Inflammatory macrophage treated with lipopolysaccharide for 4 hours (primary cell): Measurements from ENCODE around the gene ATG7.
"Not testable (repeated sequence)": the region's sequence is repeated elsewhere in the genome, so short reads cannot be mapped to it uniquely, and the experiment has no call there.

Source experiments
- DNase-seq: peaks from one replicate; pipeline ENCODE4 v3.0.0-alpha.2; 2020

ATG7 gene

DNA sequence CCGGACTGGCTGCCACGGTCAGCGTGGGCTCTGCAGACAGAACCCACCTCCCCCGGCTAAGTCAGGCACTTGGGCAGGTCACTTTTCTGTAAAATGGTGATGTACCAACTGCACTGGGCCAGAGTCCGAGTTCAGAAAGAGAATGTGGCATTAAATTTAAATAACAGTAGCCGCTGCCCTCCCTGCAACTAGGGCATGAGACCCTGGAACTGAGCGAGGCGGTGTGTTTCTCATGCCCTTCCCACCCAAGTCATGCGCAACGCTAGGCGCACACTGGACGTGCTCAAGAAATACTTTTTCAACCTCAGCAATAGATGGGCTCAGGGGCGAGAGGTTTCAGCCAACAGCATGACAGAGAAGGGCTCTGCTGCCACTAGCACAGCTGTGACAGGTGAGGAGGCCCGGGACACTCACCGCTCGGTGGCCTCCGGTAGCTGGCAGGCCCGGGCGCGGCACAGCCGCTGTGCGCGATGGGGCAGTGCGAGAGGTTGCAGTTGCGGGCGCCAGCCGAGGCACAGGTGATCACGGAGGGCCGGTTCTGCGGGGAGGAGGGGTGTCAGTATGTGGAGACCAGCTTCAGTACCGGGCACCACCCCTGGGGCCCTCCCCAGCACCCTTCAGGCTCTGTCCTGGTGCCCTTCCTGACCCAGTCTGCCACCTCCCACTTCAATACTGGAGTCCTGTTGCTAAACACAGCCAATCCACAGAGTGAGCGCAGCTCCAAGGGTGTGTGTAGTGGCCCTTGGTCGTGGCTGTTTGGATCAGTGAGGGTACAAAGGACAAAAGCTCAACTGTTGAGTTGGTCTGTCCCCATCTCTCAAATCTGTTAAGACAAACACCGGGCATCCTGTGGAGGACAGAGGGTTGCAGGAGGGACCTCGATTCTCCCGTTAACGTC, 287.0 kb downstream of the ATG7 start:
- DNase-seq = no peak

DNA sequence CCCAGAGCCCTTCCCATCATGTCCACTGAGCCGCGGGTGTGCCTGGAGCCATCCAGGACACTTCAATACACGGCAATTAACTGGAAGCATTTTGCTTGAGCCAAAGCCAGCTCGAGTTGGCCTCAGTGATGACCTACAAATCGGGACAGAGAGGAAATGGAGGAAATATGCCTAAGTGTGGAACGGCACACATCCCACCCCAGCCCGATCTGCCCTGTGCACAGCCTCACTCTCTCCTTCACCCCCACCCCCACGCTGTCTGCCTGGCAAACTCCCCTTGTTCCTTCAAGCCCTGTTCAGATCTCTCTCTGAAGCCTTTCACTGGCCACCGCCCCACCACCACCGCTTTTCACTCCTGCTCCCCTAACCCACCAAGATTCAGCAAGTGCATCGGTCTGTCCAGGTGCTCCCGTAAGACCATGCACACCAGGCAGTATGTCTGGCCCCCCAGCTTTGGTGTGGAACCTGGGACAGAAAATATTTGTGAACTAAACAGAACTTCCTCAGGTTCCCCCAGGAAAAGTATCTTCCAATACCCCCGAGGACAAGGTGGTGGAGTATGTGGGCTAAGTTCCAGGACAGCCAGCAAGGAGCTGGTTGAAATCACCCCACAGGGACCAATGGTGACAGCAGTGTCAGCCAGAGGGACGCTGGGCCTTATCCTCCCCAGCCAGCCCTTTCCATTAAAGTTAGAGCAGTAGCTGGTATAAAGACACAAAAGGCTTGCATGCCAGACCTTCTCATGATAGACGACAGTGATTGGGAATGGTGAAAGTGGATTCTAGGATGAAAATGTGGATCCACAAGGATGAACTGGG, 287.8 kb downstream of the ATG7 start:
- no peak for DNase-seq

DNA sequence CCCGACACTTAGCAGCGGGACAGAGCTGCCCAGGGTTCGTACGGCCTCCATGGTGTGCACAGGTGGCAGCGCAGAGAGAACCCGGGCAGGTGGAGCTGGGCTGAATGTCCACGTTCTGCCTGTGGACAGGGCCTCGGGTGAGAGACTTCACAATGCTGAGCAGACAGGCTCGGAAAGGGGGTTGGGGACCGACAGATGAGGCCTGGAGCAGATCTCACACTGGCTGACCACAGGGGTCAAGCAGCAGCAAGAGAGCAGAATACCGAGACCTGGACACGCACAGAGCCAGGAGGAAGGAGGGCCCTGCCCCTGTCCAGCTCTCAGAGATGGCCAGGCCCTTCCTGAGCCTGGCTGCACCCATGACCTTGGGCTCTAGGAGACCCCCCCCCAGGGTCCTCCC, 288.5 kb downstream of the ATG7 start:
- DNase-seq = no peak

GRCh38 chr3:11562277-11562881, 290.2 kb downstream of the ATG7 start:
- DNase-seq = no peak

GRCh38 chr3:11563159-11563864, 291.1 kb downstream of the ATG7 start:
- DNase-seq = no peak

DNA sequence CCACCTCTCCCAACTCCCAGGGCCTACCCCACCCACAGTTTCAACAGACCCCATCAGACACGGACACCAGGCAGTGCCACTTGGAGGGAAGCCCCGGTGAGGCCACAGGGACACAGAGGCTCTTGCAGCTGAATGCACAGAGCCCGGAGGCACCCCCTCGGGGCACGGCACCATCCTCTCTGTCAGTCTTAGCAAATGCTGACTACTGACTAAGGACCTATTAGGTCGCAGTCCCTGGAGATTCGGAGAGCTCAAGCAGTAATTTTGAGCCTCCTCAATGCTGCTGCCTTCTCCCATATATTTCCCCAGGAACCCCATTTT, 291.6 kb downstream of the ATG7 start:
- DNase-seq = no peak

DNA sequence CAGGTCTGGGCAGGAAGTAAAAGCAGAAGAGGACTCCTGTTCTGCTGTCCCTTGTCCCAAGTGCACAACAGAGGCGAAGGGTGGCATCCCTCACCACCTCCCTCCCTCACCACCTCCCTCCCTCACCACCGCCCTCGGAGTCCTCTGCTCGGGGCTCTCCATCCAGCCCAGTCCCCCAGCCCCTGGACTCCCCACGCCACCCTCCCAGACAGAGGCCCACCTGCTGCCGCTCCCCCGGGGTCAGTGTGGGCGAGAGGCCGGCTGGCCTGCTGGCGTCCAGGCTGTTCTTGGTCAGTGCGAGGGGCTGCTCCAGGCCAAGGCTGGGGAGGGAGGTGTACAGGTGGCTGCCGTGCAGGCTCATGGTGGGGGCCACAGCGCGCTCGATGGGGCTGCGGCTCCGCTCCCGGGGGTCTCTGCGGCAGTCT, 292.4 kb downstream of the ATG7 start:
- no peak for DNase-seq

DNA sequence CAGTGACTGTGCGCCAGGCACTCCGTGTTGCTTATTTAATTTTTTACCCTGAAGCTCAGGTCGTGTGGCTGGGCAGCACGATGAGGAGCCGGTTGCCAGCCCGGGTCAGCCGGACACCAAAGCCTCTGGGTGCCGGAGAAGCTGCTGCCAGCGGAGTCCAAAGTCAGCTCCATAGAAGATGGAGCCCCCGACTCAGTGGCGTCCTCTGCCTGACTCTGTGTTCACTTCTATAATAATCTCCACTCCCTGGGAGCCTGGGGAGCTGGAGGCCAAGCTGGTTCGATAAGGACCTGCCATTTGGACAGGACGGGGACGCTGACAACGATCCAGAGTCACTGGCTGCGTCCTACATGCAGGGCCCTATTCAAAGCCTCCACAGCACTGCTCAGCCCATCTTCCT, 292.9 kb downstream of the ATG7 start:
- no peak for DNase-seq

DNA sequence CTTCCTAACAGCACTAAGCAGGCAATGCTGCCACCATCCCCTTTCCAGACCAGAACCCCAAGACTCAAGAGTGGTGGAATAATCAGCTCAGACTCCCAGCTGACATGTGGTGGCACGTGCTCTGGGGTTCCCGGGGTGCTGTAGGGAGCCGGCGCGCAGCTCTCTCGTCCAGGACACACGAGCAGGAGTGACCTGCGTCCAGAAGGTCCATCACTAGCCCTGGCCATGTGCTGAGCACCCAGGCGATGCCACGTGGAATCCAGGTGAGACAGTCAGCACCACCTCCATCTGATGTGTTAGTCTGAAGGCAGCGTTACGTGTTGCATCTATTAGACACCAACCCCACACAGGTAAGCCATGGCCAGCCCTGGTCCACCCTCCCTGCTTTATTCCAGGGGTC, 293.3 kb downstream of the ATG7 start:
- DNase-seq = no peak

GRCh38 chr3:11565932-11566331, 293.7 kb downstream of the ATG7 start:
- DNase-seq = no peak

DNA sequence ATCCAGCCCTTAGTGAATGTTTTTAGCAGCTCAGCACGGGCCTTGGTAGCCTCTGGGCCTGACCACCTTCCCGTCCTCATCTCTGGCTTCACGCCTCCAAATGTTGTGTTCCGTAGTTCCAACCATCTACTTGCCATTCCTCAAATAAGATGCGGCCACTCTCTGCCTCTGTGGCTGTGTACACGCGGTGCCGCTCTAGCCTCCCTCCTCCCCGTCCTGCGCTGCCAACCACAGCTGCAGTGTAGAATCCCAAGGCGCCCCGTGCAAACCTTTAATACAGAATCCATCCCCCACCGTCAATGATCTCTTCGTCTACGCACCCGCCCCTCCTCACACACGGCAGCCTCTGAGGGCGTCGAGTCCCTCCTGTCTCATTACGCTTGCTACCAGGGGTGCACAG, 294.3 kb downstream of the ATG7 start:
- DNase-seq = no peak

- DNase-seq = no peak
Measured at GRCh38 chr3:11566916-11567315, 294.7 kb downstream of the ATG7 start.

DNA sequence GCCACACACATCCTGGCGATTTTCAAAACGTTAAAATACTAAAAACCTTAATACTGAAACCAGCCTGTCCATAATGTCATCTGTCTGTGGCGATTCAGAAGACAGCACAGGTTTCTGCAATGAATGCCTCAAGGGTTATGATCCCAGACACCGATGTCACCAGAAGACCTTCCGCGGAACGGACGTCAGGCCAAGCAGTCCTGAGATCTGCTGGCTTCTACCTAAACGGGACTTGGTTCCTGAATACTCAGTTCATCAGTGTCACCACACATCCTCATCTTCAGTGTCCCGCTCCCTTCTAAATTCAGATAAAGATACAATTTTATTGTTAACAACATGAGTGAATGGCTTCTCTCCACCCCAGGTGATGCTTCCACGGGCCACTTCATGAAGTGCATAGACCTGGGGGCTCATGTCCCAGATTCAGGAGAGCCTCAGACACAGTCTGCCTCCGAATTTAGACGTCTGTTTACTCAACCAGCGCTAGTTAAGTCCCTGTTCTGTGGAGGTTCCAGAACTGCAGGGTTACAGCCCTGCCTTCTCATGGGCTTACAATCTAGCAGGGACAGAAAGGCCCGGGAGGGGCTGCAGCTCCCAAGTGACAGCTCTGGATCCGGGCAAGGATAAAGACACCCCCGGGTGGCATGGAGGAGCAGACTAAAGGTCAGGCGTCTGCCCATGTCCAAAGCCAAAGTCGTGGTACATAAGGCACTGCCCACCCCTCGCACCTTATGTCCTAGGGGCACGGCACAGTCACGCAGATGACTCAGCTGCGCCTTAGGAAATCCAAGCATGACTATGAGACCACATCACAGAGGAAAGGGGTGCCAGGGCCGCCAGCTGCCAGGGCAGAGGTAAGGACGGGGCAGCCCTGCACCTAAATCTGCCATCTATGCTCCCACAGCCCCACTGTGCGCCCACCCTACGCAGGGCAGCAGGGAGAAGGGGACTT, 295.6 kb downstream of the ATG7 start:
- DNase-seq = no peak

DNA sequence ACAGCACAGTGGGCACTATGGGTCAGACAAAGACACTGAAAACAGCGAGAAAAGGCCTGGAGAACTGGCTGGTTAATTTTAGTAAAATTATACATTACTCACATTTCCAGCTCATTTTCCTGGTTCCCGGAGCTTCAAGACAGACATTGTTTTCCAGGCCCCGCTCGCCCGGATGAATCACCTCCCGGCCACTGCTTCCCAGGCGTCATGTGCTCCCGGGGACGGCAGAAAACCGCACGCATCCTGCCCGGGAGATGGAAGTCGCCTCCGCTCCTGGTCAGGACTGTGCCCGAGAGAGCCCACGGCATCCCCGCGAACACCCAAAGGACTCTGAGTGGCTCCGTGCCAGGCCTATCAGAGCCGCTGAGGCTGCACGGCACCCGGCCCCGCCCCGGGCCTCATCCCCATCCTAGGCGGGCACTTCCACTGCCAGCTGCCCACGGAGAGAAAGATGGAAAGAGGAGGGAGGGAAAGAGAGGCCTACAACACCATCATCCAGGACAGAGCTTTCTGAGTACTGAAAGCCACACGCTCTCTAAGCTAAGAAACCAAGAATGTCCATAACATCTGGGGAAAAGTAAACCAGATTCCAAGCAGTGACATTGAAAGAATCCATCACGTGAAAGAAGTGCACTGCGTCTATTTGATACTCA, 296.4 kb downstream of the ATG7 start:
- DNase-seq = no peak

DNA sequence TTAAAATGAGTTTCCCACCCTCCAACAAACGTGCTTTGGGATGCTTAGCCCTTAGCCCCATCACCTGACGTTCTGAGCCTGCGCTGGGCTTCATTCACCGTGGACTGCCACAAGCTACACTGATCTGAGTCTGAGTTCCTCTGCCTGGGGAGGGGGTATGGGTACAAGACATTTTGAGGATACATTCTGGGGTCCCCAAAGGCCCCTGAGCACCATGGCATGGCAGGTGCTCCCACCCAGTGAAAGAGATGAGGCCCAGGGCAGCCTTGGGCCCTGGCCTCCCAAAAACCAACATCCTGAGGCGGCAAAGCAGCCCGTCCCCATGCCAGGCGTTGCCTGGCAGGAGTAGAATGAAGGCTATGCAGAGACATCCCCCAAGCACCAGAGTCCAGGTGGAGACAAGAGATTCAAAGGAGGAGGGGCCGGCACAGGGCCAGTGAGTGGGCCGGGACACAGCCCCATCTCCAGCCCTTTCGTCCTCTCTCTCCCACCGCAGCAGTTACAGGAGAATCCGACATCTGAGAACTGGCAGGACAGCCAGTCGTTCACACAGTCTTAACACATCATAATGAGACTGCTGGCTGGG, 297.1 kb downstream of the ATG7 start:
- DNase-seq = no peak

DNA sequence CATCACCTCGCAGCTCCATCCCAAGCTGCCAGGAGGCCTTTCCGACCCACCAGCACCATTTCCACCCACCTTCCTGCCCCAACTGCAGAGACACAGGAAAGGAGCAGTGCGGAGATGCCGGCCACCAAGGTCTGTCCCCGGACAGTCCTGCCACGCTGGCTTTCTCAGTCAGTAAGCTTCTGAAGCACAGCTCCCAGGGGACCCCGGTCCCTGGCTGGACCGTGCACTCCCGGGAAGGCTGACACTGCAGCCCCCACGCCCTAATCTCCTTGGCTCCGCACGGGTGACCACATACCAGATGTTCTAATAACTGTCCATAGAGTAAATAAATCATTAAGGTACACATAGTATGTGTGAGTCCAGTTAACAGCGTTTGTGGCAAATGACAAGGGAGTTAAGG, 298.1 kb downstream of the ATG7 start:
- DNase-seq = no peak

GRCh38 chr3:11570789-11571495, 298.7 kb downstream of the ATG7 start:
- peak; percentile 72 for DNase-seq

- not testable (repeated sequence) for DNase-seq
Measured at GRCh38 chr3:11572660-11573059, 300.5 kb downstream of the ATG7 start.

DNA sequence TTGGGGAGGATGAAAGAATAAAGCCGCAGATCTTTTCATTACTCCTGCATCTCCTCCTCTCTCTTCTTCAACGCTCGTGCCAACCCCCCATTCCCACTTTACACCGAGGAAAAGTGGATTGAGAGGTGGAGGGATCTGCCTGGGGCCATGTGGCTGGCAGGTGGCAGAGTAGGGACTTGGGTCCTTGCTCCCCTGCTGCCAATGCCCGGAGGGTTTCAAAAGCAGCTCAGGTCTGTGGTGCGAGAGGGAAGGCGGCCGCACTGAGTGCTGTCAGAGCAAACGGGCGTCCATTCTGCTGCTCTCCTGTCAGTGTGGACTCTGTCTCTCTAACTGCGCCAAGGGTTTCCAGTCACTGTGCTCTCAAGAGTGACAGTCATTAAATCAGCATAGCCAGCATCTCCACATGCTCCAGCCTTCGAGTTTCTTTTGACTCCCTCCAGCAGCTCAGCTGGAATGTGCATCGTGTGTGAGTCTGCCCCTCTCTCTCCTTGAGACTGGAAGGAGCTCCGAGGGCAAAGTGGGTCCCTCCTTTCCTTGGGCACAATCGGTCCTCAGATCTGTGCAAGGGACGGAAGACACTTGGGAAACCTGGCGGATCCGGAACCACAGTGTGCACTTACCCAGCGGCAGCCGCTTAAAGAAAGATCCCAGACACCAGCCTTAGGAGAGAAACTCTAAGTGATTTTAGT, 302.9 kb downstream of the ATG7 start:
- DNase-seq = no peak

- no peak for DNase-seq
Measured at GRCh38 chr3:11575677-11576076, 303.5 kb downstream of the ATG7 start.
